Measurements from ENCODE around the gene PPP1R27. TPM values are rescaled to one million over a fixed set of nuclear protein-coding genes. Genes with fewer than 3 reads are reported as not detected.

Gene PPP1R27
- total RNA-seq, 2 donors from 2014 or later = not detected

- no peaks in the 10 kb centered on the region for H3K9me3 ChIP-seq
- no peak for DNase-seq
- no peak overlapping the region for H3K27ac ChIP-seq
- H3K4me3 ChIP-seq = no peak overlapping the region
- peaks cover 4% of the 10 kb centered on the region for H3K4me1 ChIP-seq
- no peak overlapping the region for H3K9ac ChIP-seq (ENCODE audit: low read depth in 2 of 2, low read length in 2 of 2)
- intact Hi-C loops (cut with DNase I) = no loop called here
- no peaks in the 10 kb centered on the region for H3K27me3 ChIP-seq
- peaks cover 15% of the 10 kb centered on the region for H3K36me3 ChIP-seq
- no peak for TF ChIP-seq CTCF (IDR thresholded peaks at IDR 0.05)
These were observed 17.4 kb upstream of the PPP1R27 start for GRCh38 chr17:81852237-81852636.

- H3K9me3 ChIP-seq = no peaks in the 10 kb centered on the region
- H3K4me1 ChIP-seq = peaks cover 3% of the 10 kb centered on the region
- H3K9ac ChIP-seq (ENCODE audit: low read depth in 2 of 2, low read length in 2 of 2) = no peak overlapping the region
- no peaks in the 10 kb centered on the region for H3K27me3 ChIP-seq
- intact Hi-C loops (cut with DNase I) = no loop called here
- peaks cover 22% of the 10 kb centered on the region for H3K36me3 ChIP-seq
- no peak overlapping the region for H3K27ac ChIP-seq
- no peak overlapping the region for H3K4me3 ChIP-seq
- TF ChIP-seq CTCF (IDR thresholded peaks at IDR 0.05) = no peak
- DNase-seq = no peak
These were observed 16.6 kb upstream of the PPP1R27 start for GRCh38 chr17:81851423-81851822.

- no peak for TF ChIP-seq CTCF (IDR thresholded peaks at IDR 0.05)
- H3K36me3 ChIP-seq = peaks cover 28% of the 10 kb centered on the region
- intact Hi-C loops (cut with DNase I) = no loop called here
These were observed 14.6 kb upstream of the PPP1R27 start for GRCh38 chr17:81849457-81849856.

GRCh38 chr17:81846743-81847689 lies 12.2 kb upstream of the PPP1R27 start:
- intact Hi-C loops (cut with DNase I) = no loop called here
- no peak for TF ChIP-seq CTCF (IDR thresholded peaks at IDR 0.05)
- Histone ChIP-seq H3K9me3 (no peaks in the 10 kb centered on the region), H3K9ac (ENCODE audit: low read depth in 2 of 2, low read length in 2 of 2) (no peak overlapping the region), H3K4me3 (no peak overlapping the region), H3K4me1 (no peaks in the 10 kb centered on the region), H3K27me3 (no peaks in the 10 kb centered on the region), H3K27ac (no peak overlapping the region), H3K36me3 (peaks cover 28% of the 10 kb centered on the region)
- DNase-seq = no peak

More at GRCh38 chr17:81849457-81849856, 14.6 kb upstream of the PPP1R27 start:
- no peak for DNase-seq
- Histone ChIP-seq H3K9me3 (no peaks in the 10 kb centered on the region), H3K27ac (no peak overlapping the region), H3K4me1 (no peaks in the 10 kb centered on the region), H3K4me3 (no peak overlapping the region), H3K9ac (ENCODE audit: low read depth in 2 of 2, low read length in 2 of 2) (no peak overlapping the region), H3K27me3 (no peaks in the 10 kb centered on the region)

GRCh38 chr17:81845881-81846742 lies 11.3 kb upstream of the PPP1R27 start:
- intact Hi-C loops (cut with DNase I) = no loop called here
- no peak overlapping the region for H3K9ac ChIP-seq (ENCODE audit: low read depth in 2 of 2, low read length in 2 of 2)
- H3K27me3 ChIP-seq = no peaks in the 10 kb centered on the region
- DNase-seq = no peak
- H3K9me3 ChIP-seq = no peaks in the 10 kb centered on the region
- no peak overlapping the region for H3K27ac ChIP-seq
- peaks cover 28% of the 10 kb centered on the region for H3K36me3 ChIP-seq
- H3K4me1 ChIP-seq = no peaks in the 10 kb centered on the region
- TF ChIP-seq CTCF (IDR thresholded peaks at IDR 0.05) = no peak
- H3K4me3 ChIP-seq = no peak overlapping the region

Data from colonic mucosa (tissue), 4 donors.